GM18909 (cell line): Measurements from ENCODE around the gene PGP.

Experiments
- ATAC-seq: cut with Tn5 transposase; IDR thresholded peaks from one replicate; pipeline ENCODE4 v1.9.1; 2021; ENCODE audit warnings: mild to moderate bottlenecking; ENCODE audit not compliant: unreplicated experiment, poor library complexity

Gene PGP

DNA sequence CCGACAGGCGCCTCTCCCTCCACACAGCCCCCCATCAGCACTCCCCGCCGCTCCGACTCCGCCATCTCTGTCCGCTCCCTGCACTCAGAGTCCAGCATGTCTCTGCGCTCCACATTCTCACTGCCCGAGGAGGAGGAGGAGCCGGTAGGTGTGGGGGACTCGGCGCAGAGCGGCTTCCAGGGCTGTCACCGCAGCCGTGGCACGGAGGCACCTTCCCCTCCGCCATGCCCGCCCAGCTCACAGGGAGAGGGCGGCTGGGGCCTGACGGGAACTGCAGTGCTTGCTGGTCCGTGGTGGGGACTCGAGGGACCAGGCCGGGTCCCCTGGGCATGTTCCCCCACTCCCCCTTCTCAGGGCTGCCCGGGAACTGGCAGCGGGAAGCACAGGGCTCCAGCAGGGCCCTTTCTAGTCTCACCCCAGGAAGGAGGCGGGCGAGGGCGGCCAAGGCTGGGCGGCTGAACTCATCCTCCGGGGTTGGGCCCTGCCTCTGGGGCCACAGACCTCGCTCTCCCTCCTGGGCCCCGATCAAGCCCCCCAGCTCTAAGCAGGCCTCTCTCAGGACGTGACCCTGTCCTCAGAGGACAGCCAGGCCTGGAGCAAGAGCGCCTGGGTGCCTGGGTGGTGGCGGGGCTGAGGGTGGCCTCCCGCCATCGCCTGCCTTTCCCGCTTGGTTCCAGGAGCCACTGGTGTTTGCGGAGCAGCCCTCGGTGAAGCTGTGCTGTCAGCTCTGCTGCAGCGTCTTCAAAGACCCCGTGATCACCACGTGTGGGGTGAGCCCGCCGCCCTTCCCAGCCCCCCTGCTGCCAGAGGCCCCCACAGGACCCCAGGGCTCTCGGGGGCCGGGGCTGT is 43.8 kb downstream of the PGP start:
- ATAC-seq = no peak

DNA sequence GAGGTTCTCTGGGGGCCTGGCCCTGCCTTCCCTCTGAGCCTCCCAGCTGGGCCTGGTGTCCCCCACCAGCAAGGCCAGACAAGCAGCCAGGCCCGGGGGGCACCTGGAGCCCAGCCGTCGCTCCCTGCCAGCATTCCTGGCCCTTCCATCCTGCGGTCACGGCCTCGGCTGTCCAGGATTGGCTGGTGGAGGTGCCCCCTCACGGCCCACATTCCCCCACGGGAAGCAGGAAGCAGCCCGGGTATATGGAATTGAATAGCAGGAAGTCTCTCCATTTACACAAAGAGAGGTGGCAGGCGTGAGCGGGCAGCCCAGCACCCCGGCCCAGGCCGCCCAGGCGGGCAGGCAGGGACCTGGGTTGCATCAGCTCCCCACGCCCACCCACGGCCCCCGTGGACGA is 44.6 kb downstream of the PGP start:
- ATAC-seq = no peak

DNA sequence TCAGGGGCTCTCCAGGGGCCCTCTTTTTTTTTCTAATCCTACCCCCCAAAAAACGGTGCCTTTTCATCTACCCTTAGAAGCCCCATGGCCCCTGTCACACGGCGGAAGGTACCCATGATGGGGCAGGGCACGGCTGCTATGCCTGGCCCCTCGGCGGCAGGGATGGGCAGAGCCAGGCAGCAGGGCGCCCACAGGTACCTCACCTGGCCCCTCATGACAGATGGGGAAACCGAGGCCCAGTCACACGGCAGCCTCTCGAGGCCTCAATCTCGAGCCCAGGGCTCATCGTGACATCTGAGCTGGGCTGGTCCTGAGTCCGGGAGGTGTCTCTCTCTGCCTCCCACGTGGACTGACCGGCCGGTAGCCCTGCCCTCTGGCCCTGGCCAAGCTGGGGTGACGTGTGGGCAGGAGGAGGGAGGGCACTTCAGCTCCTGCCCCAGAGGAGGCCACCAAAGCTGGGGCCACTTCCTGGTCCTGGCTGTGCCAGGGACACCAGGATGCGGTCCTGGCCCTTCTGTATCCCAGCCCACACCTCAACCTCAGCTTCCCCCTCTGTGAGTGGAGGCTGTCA is 47.5 kb downstream of the PGP start:
- no peak for ATAC-seq

GRCh38 chr16:2166263-2167067 is 48.2 kb downstream of the PGP start:
- no peak for ATAC-seq

DNA sequence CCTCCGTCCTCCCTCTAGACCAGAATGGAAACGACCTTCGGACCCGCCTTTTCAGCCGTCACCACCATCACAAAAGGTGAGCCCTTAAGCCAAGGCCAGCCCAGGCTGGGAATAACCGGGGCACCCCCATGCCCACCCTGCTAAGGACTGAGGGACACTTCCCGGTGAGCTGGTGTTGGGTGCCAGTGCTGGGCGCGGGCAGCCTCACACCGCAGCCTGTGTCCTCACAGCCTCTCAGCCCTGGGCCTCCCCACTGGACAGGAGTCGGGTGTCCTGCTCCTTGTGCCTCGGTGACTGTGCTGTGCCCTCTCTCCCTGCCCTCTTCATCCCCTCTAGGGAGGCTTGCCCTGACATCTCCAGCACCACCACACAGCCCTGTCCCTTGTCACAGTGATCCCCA is 48.8 kb downstream of the PGP start:
- no peak for ATAC-seq

GRCh38 chr16:2163211-2163881 is 51.3 kb downstream of the PGP start:
- ATAC-seq = no peak

GRCh38 chr16:2162676-2163118 is 51.9 kb downstream of the PGP start:
- no peak for ATAC-seq

DNA sequence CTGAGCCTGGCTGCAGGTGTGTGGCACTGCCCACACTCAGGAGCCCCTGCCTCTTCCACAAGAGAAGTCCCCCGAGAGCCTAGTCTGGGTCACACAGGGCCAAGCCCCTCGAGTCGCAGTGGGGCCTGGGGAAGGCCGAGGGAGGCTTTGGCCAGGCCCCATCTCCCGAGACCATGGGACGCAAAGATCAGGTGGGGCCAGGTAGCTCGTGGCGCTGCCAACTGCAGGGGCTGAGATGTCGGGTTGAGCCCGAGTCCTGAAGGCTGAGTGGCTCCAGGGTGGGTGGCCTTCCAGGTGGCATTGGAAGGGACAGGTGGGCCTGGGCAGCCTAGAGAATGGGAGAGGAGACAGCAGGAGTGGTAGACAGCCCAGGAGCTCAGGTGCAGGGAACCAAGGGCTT is 52.7 kb downstream of the PGP start:
- no peak for ATAC-seq
